ENCODE results near the gene IL17RD.
A peak's percentile ranks its signal among the peaks of the same experiment; 100 is the strongest.

IL17RD gene

DNA sequence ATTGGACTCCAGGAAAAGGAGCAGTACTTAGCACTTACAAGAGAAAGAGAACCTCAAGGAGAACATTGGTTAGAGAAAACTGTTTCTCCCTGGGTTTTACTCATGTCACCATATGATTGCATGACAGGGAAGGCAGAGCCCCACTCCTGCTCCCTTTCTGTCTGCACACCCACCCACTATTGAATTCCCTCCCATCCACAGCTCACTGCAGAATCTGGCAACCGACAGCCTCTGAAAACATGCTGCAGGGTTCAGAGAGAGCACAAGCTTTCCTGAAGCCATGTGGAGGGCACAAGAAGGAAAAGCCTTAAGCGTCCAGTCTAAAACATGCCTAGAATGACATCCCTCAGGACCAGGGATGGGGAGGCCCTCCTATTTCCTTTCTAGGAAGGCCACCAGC, 3.0 kb upstream of the IL17RD start:
- DNase-seq (ENCODE audit: low spot score) = no peak
- in situ Hi-C loops (cut with MboI; ENCODE audit: low sequenced_read_pairs, unreplicated experiment) = no loop called here
- TF ChIP-seq, protein P1, sequence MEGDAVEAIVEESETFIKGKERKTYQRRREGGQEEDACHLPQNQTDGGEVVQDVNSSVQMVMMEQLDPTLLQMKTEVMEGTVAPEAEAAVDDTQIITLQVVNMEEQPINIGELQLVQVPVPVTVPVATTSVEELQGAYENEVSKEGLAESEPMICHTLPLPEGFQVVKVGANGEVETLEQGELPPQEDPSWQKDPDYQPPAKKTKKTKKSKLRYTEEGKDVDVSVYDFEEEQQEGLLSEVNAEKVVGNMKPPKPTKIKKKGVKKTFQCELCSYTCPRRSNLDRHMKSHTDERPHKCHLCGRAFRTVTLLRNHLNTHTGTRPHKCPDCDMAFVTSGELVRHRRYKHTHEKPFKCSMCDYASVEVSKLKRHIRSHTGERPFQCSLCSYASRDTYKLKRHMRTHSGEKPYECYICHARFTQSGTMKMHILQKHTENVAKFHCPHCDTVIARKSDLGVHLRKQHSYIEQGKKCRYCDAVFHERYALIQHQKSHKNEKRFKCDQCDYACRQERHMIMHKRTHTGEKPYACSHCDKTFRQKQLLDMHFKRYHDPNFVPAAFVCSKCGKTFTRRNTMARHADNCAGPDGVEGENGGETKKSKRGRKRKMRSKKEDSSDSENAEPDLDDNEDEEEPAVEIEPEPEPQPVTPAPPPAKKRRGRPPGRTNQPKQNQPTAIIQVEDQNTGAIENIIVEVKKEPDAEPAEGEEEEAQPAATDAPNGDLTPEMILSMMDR (IDR thresholded peaks at IDR 0.05; ENCODE audit: borderline replicate concordance, control extremely low read depth, extremely low read depth, insufficient read depth, missing control alignments) = no peak

GRCh38 chr3:57166660-57167059, 1.5 kb upstream of the IL17RD start:
- TF ChIP-seq, protein P1 (IDR thresholded peaks at IDR 0.05; ENCODE audit: borderline replicate concordance, control extremely low read depth, extremely low read depth, insufficient read depth, missing control alignments) = no peak
- in situ Hi-C loops (cut with MboI; ENCODE audit: low sequenced_read_pairs, unreplicated experiment) = no loop called here
- no peak for DNase-seq (ENCODE audit: low spot score)

GRCh38 chr3:57165641-57166040, 488 bp upstream of the IL17RD start:
- in situ Hi-C loops (cut with MboI; ENCODE audit: low sequenced_read_pairs, unreplicated experiment) = no loop called here
- TF ChIP-seq, protein P1 (IDR thresholded peaks at IDR 0.05; ENCODE audit: borderline replicate concordance, control extremely low read depth, extremely low read depth, insufficient read depth, missing control alignments) = no peak
- DNase-seq (ENCODE audit: low spot score) = no peak

- DNase-seq (ENCODE audit: low spot score) = peak; percentile 32
- TF ChIP-seq, protein P1 (IDR thresholded peaks at IDR 0.05; ENCODE audit: borderline replicate concordance, control extremely low read depth, extremely low read depth, insufficient read depth, missing control alignments) = no peak
- in situ Hi-C loops (cut with MboI; ENCODE audit: low sequenced_read_pairs, unreplicated experiment) = no loop called here
These were observed 916 bp downstream of the IL17RD start for GRCh38 chr3:57164217-57164656.

DNA sequence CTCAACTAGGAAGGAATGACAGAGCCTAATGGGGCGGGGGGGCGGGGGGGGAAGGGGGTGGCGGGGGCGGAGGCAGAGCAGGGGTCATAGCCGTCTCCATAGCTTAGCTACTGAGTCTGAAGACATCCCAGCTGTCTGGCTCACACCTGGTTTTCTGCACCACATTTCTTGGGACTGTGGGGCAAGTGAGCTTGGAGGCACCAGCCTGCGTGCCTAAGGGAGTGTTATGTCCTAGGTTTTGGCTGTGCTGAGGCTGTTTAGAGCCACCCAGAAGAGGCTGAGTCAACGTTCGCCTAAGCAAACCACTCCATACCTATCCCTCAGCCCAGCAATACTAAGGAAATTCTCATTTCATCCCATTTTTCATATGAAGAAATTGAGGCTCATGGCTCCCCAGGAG, 1.4 kb downstream of the IL17RD start:
- in situ Hi-C loops (cut with MboI; ENCODE audit: low sequenced_read_pairs, unreplicated experiment) = no loop called here
- TF ChIP-seq, protein P1 (IDR thresholded peaks at IDR 0.05; ENCODE audit: borderline replicate concordance, control extremely low read depth, extremely low read depth, insufficient read depth, missing control alignments) = no peak
- no peak for DNase-seq (ENCODE audit: low spot score)

GRCh38 chr3:57161915-57162314, 3.2 kb downstream of the IL17RD start:
- TF ChIP-seq, protein P1 (IDR thresholded peaks at IDR 0.05; ENCODE audit: borderline replicate concordance, control extremely low read depth, extremely low read depth, insufficient read depth, missing control alignments) = no peak
- in situ Hi-C loops (cut with MboI; ENCODE audit: low sequenced_read_pairs, unreplicated experiment) = no loop called here
- DNase-seq (ENCODE audit: low spot score) = no peak

Data from GM13976 (cell line).